ENCODE data around the gene BCAN. TPM values are rescaled to one million over a fixed set of nuclear protein-coding genes. Genes with fewer than 3 reads are reported as not detected.

The BCAN gene
- total and polyA plus RNA-seq, 2 of the 8 experiments (the other 6 are each of a cell fraction or from before 2014, with no cell fraction given), result 4.5 to 24.0 TPM

- Histone ChIP-seq H3K27ac (ENCODE audit: low read depth, low read length) (no peak overlapping the region), H3K23ac (ENCODE audit: insufficient read length) (no peak overlapping the region), H2BK120ac (replicated peaks; ENCODE audit: low read depth, low read length) (no peak overlapping the region), H3K4me3 (ENCODE audit: extremely low read depth in 1 of 4, insufficient read depth in 2 of 4, low read depth in 3 of 4, low read length in 4 of 4) (peak overlapping the region in 1 of 4 experiments; percentile 86; a peak in 1 of 8 replicates), H4K5ac (ENCODE audit: insufficient read length, low read depth, low read length) (no peak overlapping the region), H3K14ac (ENCODE audit: insufficient read length) (no peak overlapping the region), H3K79me2 (ENCODE audit: control insufficient read depth in 1 of 2, insufficient read depth in 2 of 2, low read length in 2 of 2) (peaks cover 3 to 19% of the 10 kb centered on the region in 2 experiments), H4K8ac (ENCODE audit: extremely low read depth, insufficient read depth, low read length) (no peak overlapping the region), H3K4me2 (ENCODE audit: insufficient read depth in 1 of 2, low read depth in 2 of 2, low read length in 2 of 2) (peak overlapping the region in 1 of 2 experiments; percentile 55; a peak in 2 of 4 replicates), H2BK12ac (ENCODE audit: low read depth, low read length) (no peak overlapping the region), H3K23me2 (ENCODE audit: low read depth, low read length) (peaks cover 5% of the 10 kb centered on the region; the same call in 1 of the 2 replicates), H2AK5ac (ENCODE audit: low read depth, low read length) (no peak overlapping the region), H2AFZ (ENCODE audit: low read length) (no peak overlapping the region), H3K9ac (replicated peaks in 1 of 4; ENCODE audit: extremely low read depth in 1 of 4, low read depth in 3 of 4, low read length in 3 of 4) (no peak overlapping the region), H3K27me3 (replicated peaks in 1 of 4; ENCODE audit: control insufficient read depth in 3 of 4, extremely low read depth in 1 of 4, insufficient read depth in 3 of 4, low read length in 3 of 4) (no peaks in the 10 kb centered on the region), H3K56ac (replicated peaks; ENCODE audit: insufficient read length, low read depth, low read length) (no peak overlapping the region), H2BK5ac (ENCODE audit: low read depth, low read length) (no peak overlapping the region), H4K20me1 (replicated peaks in 1 of 2; ENCODE audit: control insufficient read depth in 1 of 2, insufficient read depth in 2 of 2, low read length in 2 of 2) (peaks cover 0 to 1% of the 10 kb centered on the region in 2 experiments), H3K18ac (ENCODE audit: extremely low read depth, low read length) (no peak overlapping the region), H3K4ac (replicated peaks; ENCODE audit: insufficient read length, low read depth, low read length) (no peak overlapping the region), H3K79me1 (ENCODE audit: low read depth, low read length) (peaks cover 2% of the 10 kb centered on the region; the same call in 1 of the 2 replicates), H4K91ac (replicated peaks; ENCODE audit: insufficient read length, low read length) (no peak overlapping the region), H3K36me3 (ENCODE audit: control insufficient read depth in 2 of 4, insufficient read depth in 4 of 4, low read length in 3 of 4) (peaks cover 16 to 41% (median 36%) of the 10 kb centered on the region in 4 experiments), H3K9me3 (ENCODE audit: insufficient read depth in 2 of 2, low read depth in 1 of 2, low read length in 1 of 2) (no peaks in the 10 kb centered on the region), H3K4me1 (replicated peaks in 1 of 4; ENCODE audit: control insufficient read depth in 3 of 4, insufficient read depth in 4 of 4, low read length in 3 of 4) (peaks cover 0 to 8% (median 3%) of the 10 kb centered on the region in 4 experiments; a peak in 5 of 7 replicates), H2BK15ac (ENCODE audit: low read length) (no peak overlapping the region), H2BK20ac (ENCODE audit: low read length) (no peak overlapping the region)
- DNase-seq (ENCODE audit: low read depth in 1 of 2, low spot score in 2 of 2) (no peak), FAIRE-seq (no peak)
- POLR2A ChIA-PET (ENCODE audit: partially characterized antibody), result interaction anchor here (0.7 to 6.6 kb wide), 5 partner anchors 7 to 28 kb away, joined by 3 to 66 read pairs (median 4); partner anchors contain the start of genes IQGAP3 and NAXE
- CTCF ChIA-PET (ENCODE audit: partially characterized antibody), result interaction anchor here (0.6 to 4.0 kb wide), 11 partner anchors 9 to 215 kb away, joined by 3 to 30 read pairs (median 4); partner anchors contain the start of gene HAPLN2
- WGBS, 2 experiments (ENCODE audit: extremely low coverage in 1 of 2, insufficient coverage in 1 of 2, insufficient read length in 1 of 2, insufficient replicate concordance in 2 of 2, low coverage in 1 of 2, low lambda C conversion rate in 2 of 2, missing lambda C conversion rate in 1 of 2), result 95% methylated on average over 2 of the region's 3 CpGs; no CpG with 5 or more reads in 1 of the 2 experiments
- TF ChIP-seq SP2 (IDR thresholded peaks at IDR 0.05; ENCODE audit: low read length), result no peak
- no peak for TF ChIP-seq GABPA (IDR thresholded peaks at IDR 0.05; ENCODE audit: borderline replicate concordance, insufficient read depth, low read length)
- TF ChIP-seq CBX8 (IDR thresholded peaks at IDR 0.05; ENCODE audit: borderline replicate concordance, low read depth, low read length), result no peak
- TF ChIP-seq EZH2 (IDR thresholded peaks at IDR 0.05; ENCODE audit: low read depth, low read length, severe bottlenecking), result no peak
- TF ChIP-seq SP4 (IDR thresholded peaks at IDR 0.05; ENCODE audit: low read length), result no peak
- no peak for TF ChIP-seq BACH1 (IDR thresholded peaks at IDR 0.05; ENCODE audit: low read length)
- TF ChIP-seq RNF2 (IDR thresholded peaks at IDR 0.05; ENCODE audit: borderline replicate concordance, low read depth, low read length, missing control alignments, poor library complexity, severe bottlenecking), result no peak
- no peak for TF ChIP-seq NRF1 (IDR thresholded peaks at IDR 0.05; ENCODE audit: low read depth, low read length)
- TF ChIP-seq CEBPB (IDR thresholded peaks at IDR 0.05; ENCODE audit: low read depth, low read length), result no peak
- TF ChIP-seq SIX5 (IDR thresholded peaks at IDR 0.05; ENCODE audit: low read depth, low read length), result no peak
- TF ChIP-seq SP1 (IDR thresholded peaks at IDR 0.05; ENCODE audit: low read depth, low read length), result no peak
- TF ChIP-seq ASH2L (IDR thresholded peaks at IDR 0.05; ENCODE audit: low read length), result no peak
- no peak for TF ChIP-seq JUND (IDR thresholded peaks at IDR 0.05; ENCODE audit: low read length)
- TF ChIP-seq RFX5 (IDR thresholded peaks at IDR 0.05; ENCODE audit: borderline replicate concordance, low read depth, low read length), result no peak
- TF ChIP-seq POLR2A (IDR thresholded peaks at IDR 0.05; ENCODE audit: control extremely low read depth in 1 of 2, low read depth in 2 of 2, low read length in 2 of 2), result no peak
- no peak for TF ChIP-seq TCF12 (IDR thresholded peaks at IDR 0.05; ENCODE audit: low read depth, low read length)
These were observed 42.1 kb upstream of the BCAN start for GRCh38 chr1:156599811-156600210.

All from H1 (cell line).